ENCODE results near the gene MPG. TPM values are rescaled to one million over a fixed set of nuclear protein-coding genes. Genes with fewer than 3 reads are reported as not detected.

Gene MPG
- polyA plus RNA-seq, 2 of the 4 experiments (the other 2 are of a cell fraction), result 25.5 to 54.3 TPM

GRCh38 chr16:106623-107324 is 28.7 kb downstream of the MPG start (continued):
- TF ChIP-seq ELK1 (IDR thresholded peaks at IDR 0.05; ENCODE audit: low read depth, low read length) (no peak), CHD2 (IDR thresholded peaks at IDR 0.05; ENCODE audit: low read length, partially characterized antibody) (no peak), CHD4 (IDR thresholded peaks at IDR 0.05; ENCODE audit: borderline replicate concordance) (no peak), CTCF (IDR thresholded peaks at IDR 0.05) (peak; percentile 85), HDAC2 (IDR thresholded peaks at IDR 0.05) (no peak), RFX5 (IDR thresholded peaks at IDR 0.05) (no peak)

- no peak overlapping the region for H3K4me2 ChIP-seq
- H3K4me3 ChIP-seq, result no peak overlapping the region
- no peak for DNase-seq (ENCODE audit: low read depth in 1 of 2, low spot score in 1 of 2)
- peaks cover 29% of the 10 kb centered on the region for H3K4me1 ChIP-seq
- ChIA-PET CTCF (interaction anchor here (0.6 to 11.0 kb wide), 6 partner anchors 47 to 250 kb away, joined by 3 to 104 read pairs (median 4); partner anchors contain the start of gene HBQ1), POLR2A (no interaction called here)
- peak overlapping the region; percentile 86 to 90 for H3K27ac ChIP-seq
- 95% methylated on average over 19 of the region's 21 CpGs for WGBS (ENCODE audit: missing lambda C conversion rate)
- no peak for ATAC-seq
- TF ChIP-seq SREBF2 (IDR thresholded peaks at IDR 0.05), result no peak
- no peak for TF ChIP-seq POLR2AphosphoS2 (conservative IDR thresholded peaks at IDR 0.05; ENCODE audit: low read length)
- TF ChIP-seq HES2 (IDR thresholded peaks at IDR 0.05), result no peak
- no peak for TF ChIP-seq GATA3 (IDR thresholded peaks at IDR 0.05; ENCODE audit: borderline replicate concordance)
- TF ChIP-seq EHF (CRISPR knock-in tag; IDR thresholded peaks at IDR 0.05), result no peak
- no peak for TF ChIP-seq HOXA7 (CRISPR knock-in tag; IDR thresholded peaks at IDR 0.05)
- TF ChIP-seq TFCP2L1 (CRISPR knock-in tag; IDR thresholded peaks at IDR 0.05), result no peak
- TF ChIP-seq EP300 (IDR thresholded peaks at IDR 0.05), result no peak
- no peak for TF ChIP-seq MYC (IDR thresholded peaks at IDR 0.05; ENCODE audit: borderline replicate concordance, low read length)
- TF ChIP-seq JUN (IDR thresholded peaks at IDR 0.05), result no peak
- no peak for TF ChIP-seq CBX2 (IDR thresholded peaks at IDR 0.05; ENCODE audit: borderline replicate concordance, low read depth)
- no peak for TF ChIP-seq NPAS2 (CRISPR knock-in tag; IDR thresholded peaks at IDR 0.05; ENCODE audit: borderline replicate concordance)
- no peak for TF ChIP-seq ATOH8 (CRISPR knock-in tag; IDR thresholded peaks at IDR 0.05; ENCODE audit: low read depth)
- no peak for TF ChIP-seq REST (IDR thresholded peaks at IDR 0.05)
- no peak for TF ChIP-seq PBX3 (IDR thresholded peaks at IDR 0.05)
- no peak for TF ChIP-seq RNF2 (IDR thresholded peaks at IDR 0.05; ENCODE audit: borderline replicate concordance, low read depth)
- no peak for TF ChIP-seq USF2 (IDR thresholded peaks at IDR 0.05)
- TF ChIP-seq JUNB (IDR thresholded peaks at IDR 0.05), result no peak
- TF ChIP-seq FOSB (CRISPR knock-in tag; IDR thresholded peaks at IDR 0.05), result no peak
- no peak for FAIRE-seq
- no peaks in the 10 kb centered on the region for H3K9me3 ChIP-seq
These were observed 34.3 kb downstream of the MPG start for GRCh38 chr16:112153-112840.
